GM12873 (cell line): Measurements from ENCODE around the gene ALLC.

Experiments
- CTCF ChIP-seq: IDR thresholded peaks from 2 replicates; pipeline ENCODE4 v1.5.1; 2012; ENCODE audit warnings: low read depth, mild to moderate bottlenecking, moderate library complexity, low read length, control low read depth; ENCODE audit not compliant: insufficient read depth; ENCODE audit errors: missing control alignments

ALLC gene

GRCh38 chr2:3705782-3706181 is 47.8 kb downstream of the ALLC start:
- no peak for TF ChIP-seq CTCF

- TF ChIP-seq CTCF = no peak
Observed at GRCh38 chr2:3706892-3707291, 48.9 kb downstream of the ALLC start.

- no peak for TF ChIP-seq CTCF
Observed at GRCh38 chr2:3708576-3708975, 50.6 kb downstream of the ALLC start.

GRCh38 chr2:3709225-3709624 is 51.2 kb downstream of the ALLC start:
- no peak for TF ChIP-seq CTCF

GRCh38 chr2:3712424-3712823 is 54.4 kb downstream of the ALLC start:
- TF ChIP-seq CTCF = no peak

GRCh38 chr2:3712831-3713503 is 55.0 kb downstream of the ALLC start:
- TF ChIP-seq CTCF = no peak

GRCh38 chr2:3718679-3719078 is 60.7 kb downstream of the ALLC start:
- TF ChIP-seq CTCF = no peak
